ENCODE data around the gene SPNS3.

Gene SPNS3

DNA sequence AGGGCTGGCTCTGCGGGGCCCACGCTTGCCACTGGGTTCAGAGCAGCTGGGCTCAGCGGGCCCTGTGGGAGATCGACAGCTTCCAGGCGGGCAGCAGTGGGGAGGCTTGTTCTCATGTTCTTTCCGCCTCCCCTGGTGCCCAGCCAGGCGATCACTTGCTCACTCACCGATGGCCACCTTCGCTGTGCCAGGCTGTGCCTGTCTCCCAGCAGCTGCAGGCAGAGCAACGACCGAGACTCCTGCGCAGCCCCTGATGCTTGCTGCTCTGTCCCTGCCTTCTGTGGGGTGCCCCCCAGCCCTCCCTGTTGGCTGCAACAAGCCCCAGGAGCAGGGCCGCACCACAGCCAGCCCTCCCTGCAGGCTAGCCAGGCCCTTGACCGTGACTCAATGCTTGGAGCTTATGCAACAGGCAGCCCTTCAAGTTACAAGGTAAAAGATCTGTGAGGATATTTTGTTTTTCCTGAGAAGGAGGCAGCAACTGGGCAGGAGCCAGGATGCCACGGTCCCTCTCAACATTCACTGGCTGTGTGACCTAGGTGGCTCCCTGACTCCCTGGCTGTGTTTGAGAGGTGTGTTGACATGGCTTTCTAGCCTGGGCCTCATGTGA, 55.4 kb downstream of the SPNS3 start:
- no peak for DNase-seq (ENCODE audit: low spot score)

- DNase-seq (ENCODE audit: low spot score), result peak; percentile 41
Observed at GRCh38 chr17:4490109-4490591, 56.4 kb downstream of the SPNS3 start.

GRCh38 chr17:4490637-4491061, 56.9 kb downstream of the SPNS3 start:
- DNase-seq (ENCODE audit: low spot score), result no peak

GRCh38 chr17:4492721-4493561, 59.2 kb downstream of the SPNS3 start:
- peak; percentile 46 for DNase-seq (ENCODE audit: low spot score)

DNA sequence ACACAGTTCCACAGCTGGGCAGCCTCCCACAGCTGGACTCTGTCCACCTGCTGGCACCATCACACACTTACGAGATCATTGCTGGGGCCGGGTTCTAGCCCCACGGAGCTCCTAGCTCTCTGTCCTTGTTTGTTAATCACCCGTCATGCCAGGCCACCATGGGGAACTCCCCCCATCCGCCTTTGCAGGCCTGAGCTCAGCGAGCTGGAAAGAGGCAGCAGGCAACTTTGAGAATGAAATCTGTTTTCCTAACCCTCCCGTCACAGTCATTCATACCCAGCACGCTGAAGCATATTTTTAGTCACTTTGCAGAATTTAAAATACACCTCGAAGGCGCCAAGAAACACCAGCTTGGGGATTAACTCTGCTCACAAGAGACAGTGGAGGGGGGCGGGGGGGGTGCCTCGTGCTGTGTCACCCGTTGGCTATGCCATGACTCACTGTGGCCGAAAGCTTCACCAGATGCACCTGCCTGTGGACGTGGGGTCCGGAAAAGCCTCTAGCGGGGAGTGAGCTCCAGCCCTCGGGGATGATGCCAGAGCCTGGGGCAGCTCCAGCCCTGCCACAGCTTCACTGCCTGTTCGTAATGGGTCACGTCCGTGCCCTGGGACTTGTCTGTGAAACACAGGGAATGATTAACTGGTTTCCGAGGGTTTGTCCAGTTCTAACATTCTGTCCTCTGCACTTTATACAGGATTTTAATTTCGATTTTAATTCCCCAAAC, 63.5 kb downstream of the SPNS3 start:
- peak; percentile 32 for DNase-seq (ENCODE audit: low spot score)

GRCh38 chr17:4498461-4499397, 65.0 kb downstream of the SPNS3 start, which contains the start of gene SPNS2:
TSS of gene SPNS2 (plus strand) at chr17:4498881. CDS start at chr17:4499048, 167 bp downstream.
- peak; percentile 50 for DNase-seq (ENCODE audit: low spot score)

DNA sequence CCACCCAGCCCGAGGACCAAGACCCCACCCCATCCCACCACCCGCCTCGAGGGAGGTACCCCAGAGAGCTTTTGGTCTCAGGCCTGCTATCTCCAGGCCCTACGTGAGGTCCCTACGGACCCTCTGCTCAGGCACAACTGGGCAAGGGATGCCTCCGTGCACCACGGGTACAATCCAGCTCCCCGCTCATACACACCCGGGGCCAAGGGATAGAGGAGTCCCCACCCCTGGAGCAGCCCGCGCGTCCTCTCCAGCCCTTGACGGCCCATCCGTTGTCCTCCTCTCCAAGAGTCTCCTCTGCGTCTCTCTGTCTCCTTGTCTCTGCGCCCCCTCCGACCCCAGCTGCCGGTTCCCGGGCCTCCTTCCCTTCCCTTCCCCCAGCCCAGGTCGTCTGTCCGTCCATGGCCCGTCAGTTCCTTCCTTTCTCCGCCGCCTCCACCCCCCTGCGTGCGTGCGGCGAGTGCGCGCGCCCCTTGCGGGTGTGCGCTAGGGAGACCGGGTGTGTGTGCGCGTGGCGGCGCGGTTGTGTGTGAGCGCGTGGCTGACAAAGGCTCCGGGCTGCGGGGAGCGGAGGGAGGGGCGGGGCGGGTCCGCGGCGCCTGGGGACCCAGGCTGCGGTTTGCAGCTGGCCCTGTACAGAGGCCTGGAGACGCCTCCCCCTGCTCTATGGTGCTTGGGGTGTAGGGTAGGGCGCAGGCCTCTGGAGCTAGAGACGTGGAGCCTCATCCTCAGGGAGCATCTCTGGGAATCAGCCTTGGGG, 65.9 kb downstream of the SPNS3 start:
- no peak for DNase-seq (ENCODE audit: low spot score)

GRCh38 chr17:4500191-4500571, 66.4 kb downstream of the SPNS3 start:
- DNase-seq (ENCODE audit: low spot score), result no peak

DNA sequence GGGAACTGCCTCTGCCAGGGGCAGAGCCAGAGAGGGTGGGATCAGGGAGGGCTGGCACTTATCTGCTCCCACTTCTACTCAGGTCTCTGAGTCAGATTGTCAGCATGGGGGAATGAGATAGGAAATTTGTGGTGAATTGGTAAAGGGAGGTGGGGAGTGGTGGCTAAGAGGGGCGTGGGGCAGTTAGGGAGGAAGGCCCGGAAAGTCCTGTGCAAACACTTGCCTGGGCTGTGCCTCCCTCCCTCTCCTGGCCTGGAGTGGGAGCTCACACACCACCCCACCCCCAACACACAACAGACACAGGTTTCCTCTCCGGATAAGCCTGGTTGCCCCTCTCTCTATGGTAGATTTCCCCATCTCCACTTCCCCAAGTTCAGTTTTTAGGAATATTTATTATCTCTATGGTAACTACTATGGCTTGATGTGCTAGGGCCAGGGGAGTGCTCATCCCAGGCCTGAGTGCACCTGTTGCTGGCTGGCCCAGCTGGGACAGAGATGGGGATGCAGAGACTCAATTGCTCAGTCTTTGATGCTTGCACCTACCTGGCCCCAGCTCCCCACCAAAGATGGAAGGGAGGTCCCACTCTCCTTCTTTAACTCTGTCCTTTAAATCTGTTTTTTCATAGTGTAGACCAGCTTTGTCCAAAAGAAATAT, 67.7 kb downstream of the SPNS3 start:
- no peak for DNase-seq (ENCODE audit: low spot score)

DNA sequence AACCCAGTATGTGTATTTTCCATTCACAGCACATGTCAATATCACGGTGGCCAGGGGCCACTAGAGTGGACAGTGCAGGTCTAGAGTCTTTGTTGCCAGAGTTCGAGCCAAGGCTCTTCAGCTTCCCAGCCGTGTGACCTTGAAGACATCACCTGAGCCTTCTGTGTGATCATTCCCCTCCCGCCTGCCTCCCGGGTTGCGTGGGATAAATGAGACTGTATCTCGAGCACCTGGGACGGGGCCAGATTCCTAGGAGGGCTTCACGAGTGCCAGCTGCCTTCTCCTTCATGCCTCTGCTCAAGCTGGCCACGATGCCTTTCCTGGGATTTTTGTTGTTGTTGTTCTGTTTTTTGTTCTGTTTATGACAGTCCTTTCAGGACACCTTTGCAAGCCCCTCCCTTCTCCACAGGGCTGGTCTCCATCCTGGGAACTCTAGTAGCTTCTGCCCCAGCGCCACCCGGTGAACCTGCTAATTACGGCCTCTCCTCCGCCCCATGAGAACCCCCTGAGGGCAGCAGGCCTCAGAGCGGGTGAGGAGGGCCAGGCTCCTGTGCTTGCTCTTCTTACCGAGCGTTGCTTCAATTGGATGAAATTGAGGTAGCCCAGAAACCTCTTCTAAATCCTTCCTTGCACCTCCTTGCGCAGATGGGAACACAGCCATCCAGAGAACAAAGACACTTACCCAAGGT, 68.9 kb downstream of the SPNS3 start:
- no peak for DNase-seq (ENCODE audit: low spot score)

- DNase-seq (ENCODE audit: low spot score), result no peak
Observed at GRCh38 chr17:4503283-4504025, 69.7 kb downstream of the SPNS3 start.

DNA sequence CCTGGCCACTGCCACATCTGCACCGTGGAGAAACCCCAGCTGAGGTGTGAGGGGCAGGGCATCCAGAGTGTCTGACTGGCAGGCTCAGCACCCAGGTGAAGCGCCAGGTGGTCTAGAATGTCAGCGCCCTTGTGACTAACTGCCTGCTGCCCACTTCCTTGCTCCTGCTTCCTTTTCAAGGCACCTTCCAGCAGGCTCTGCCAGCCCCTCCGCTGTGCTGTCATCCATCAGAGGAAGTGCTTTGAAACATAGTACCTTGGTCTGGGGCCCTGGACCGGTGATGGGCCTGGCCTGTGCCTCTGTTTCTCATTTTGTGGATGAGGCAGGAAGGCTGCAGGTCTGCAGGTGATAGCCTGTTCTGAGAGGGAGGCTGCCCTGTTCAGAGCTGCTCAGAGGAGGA, 70.4 kb downstream of the SPNS3 start:
- DNase-seq (ENCODE audit: low spot score), result no peak

GRCh38 chr17:4505187-4505586, 71.4 kb downstream of the SPNS3 start:
- no peak for DNase-seq (ENCODE audit: low spot score)

GRCh38 chr17:4506175-4506813, 72.6 kb downstream of the SPNS3 start:
- no peak for DNase-seq (ENCODE audit: low spot score)

GRCh38 chr17:4506892-4507291, 73.2 kb downstream of the SPNS3 start:
- no peak for DNase-seq (ENCODE audit: low spot score)

DNA sequence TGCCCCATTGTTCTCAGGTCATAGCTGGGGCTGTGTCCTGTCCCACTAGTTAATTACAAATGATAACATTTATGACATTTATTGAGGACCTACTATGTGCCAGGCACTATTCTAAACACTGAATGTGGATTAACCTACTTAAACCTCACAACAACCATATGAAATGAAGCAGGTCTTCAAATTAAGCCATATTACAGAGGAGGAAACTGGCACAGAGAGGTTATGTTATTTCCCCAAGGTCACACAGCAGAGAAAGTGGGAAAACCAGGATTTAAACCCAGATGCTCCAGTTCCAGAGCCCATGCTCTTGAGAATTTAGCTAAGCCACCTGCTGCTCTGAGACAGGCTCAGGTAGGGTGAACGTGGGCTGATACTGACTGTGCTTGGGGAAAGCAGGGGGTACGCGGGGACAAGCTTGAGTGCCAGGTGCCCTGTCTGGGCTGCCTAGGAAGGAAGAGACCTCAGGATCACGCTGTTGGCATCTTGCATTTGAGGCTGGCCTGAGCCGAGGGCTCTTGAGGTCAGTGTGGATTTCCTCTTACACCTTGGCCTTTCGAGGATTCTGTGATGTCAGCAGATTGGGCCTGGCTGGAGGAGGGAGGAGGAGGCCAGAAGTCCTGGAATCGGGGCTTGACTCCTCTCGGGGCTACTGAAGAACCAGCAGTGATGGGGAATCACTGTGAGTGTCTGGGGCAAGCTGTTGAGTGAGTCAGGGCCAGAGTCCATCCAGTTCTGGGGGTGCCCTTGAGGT, 73.8 kb downstream of the SPNS3 start:
- no peak for DNase-seq (ENCODE audit: low spot score)

DNA sequence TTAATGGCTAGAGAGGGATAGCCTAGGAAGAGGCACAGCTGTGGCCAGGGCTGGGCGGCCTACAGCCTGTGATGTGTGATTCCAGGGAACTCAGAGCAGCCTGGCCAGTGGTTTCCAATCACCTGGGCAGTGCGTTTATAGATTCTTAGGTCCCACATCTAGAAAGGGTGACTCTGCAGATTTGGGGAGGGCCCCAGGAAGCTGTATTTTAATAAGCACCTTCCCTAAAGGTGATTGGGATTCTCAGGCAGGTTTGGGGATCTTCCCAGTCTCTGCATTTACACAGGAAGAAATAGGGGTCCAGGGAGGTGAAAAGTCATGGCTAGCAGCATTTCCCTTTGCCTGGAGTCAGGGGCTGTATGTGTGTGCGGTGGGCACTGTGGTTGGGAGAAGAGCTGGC, 74.5 kb downstream of the SPNS3 start:
- DNase-seq (ENCODE audit: low spot score), result no peak

GRCh38 chr17:4509401-4509800, 75.7 kb downstream of the SPNS3 start:
- no peak for DNase-seq (ENCODE audit: low spot score)
